B cell (primary cell): Measurements from ENCODE around the gene CCDC186. TPM values are rescaled to one million over a fixed set of nuclear protein-coding genes. Genes with fewer than 3 reads are reported as not detected.

Source experiments
- ATAC-seq: fragments of 200-7000 bp; cut with Tn5 transposase; one replicate; pipeline ENCODE4 v1.10.0; 2021; ENCODE audit warnings: low read depth, mild to moderate bottlenecking, moderate number of reproducible peaks, moderate library complexity
- CTCF ChIA-PET: fragments of 350-600 bp; sonication (Branson Sonifier 250); formaldehyde crosslinking; loops from one replicate; lab custom pipeline; 2021; ENCODE audit warnings: antibody characterized with exemption, inconsistent platforms; lab: Charles Lee
- POLR2A ChIA-PET: fragments of 350-600 bp; sonication (Branson Sonifier 250); formaldehyde crosslinking; loops from one replicate; lab custom pipeline; 2021; ENCODE audit warnings: antibody characterized with exemption; lab: Charles Lee
- DNase-seq: peaks from one replicate; pipeline ENCODE4 v3.0.0; 2013
- H2AFZ ChIP-seq: 2 replicates; pipeline ENCODE4 v1.6.1; 2012; ENCODE audit warnings: mild to moderate bottlenecking, low read depth, low read length; ENCODE audit not compliant: insufficient read depth, poor library complexity, severe bottlenecking
- H3K27ac ChIP-seq, 2 donors: 1 replicate in 1 of 2; 2 replicates in 1 of 2; pipeline ENCODE4 v1.5.1; 2012 to 2013; ENCODE audit warnings: low read length in 2 of 2, mild to moderate bottlenecking in 2 of 2, moderate library complexity in 1 of 2
- H3K27me3 ChIP-seq, 4 experiments: fragments of 200-600 bp in 1 of 4; sonication (generic) in 1 of 4; replicated peaks in 1 of 4; 1 replicate in 2 of 4; 2 replicates in 2 of 4; pipeline versions ENCODE4 v1.6.1 to v1.7.0; 2013 to 2016; ENCODE audit warnings: low read length in 3 of 4, mild to moderate bottlenecking in 2 of 4, mixed read lengths in 1 of 4, moderate library complexity in 1 of 4; ENCODE audit not compliant: insufficient read depth in 4 of 4, control insufficient read depth in 3 of 4; ENCODE audit errors: control extremely low read depth in 1 of 4
- H3K36me3 ChIP-seq, 2 experiments: replicated peaks in 1 of 2; 1 replicate in 1 of 2; 2 replicates in 1 of 2; pipeline versions ENCODE4 v1.6.1 to v1.7.1; 2013; ENCODE audit warnings: low read length in 1 of 2; ENCODE audit not compliant: insufficient read depth in 2 of 2, control insufficient read depth in 1 of 2; ENCODE audit errors: control extremely low read depth in 1 of 2, extremely low read depth in 1 of 2
- H3K4me1 ChIP-seq, 2 donors: fragments of 200-600 bp in 1 of 2; sonication (generic) in 1 of 2; 1 replicate in 1 of 2; 2 replicates in 1 of 2; pipeline versions ENCODE4 v1.5.1 to v1.6.1; 2013 to 2017; ENCODE audit warnings: low read length in 2 of 2; ENCODE audit not compliant: control insufficient read depth in 2 of 2, insufficient read depth in 2 of 2
- H3K4me2 ChIP-seq: replicated peaks from 2 replicates; pipeline ENCODE3; 2012; ENCODE audit warnings: mild to moderate bottlenecking, low read depth, low read length; ENCODE audit not compliant: poor library complexity, severe bottlenecking
- H3K4me3 ChIP-seq, 5 experiments: fragments of 200-600 bp in 1 of 5; sonication (generic) in 1 of 5; 1 replicate in 3 of 5; 2 replicates in 2 of 5; pipeline versions ENCODE4 v1.5.1 to v1.7.0; 2011 to 2016; ENCODE audit warnings: low read length in 4 of 5, mild to moderate bottlenecking in 4 of 5, low read depth in 2 of 5, control low read depth in 1 of 5, moderate library complexity in 1 of 5; ENCODE audit not compliant: insufficient read depth in 1 of 5; ENCODE audit errors: control extremely low read depth in 1 of 5, extremely low read depth in 1 of 5
- H3K79me2 ChIP-seq: fragments of 200-600 bp; sonication (generic); one replicate; pipeline ENCODE4 v1.6.0; 2016; ENCODE audit warnings: low read length; ENCODE audit not compliant: control insufficient read depth, insufficient read depth
- H3K9ac ChIP-seq: fragments of 200-600 bp; sonication (generic); 2 replicates; pipeline ENCODE4 v1.6.1; 2017; ENCODE audit warnings: mild to moderate bottlenecking, low read length, moderate library complexity
- H3K9me3 ChIP-seq, 3 donors: one replicate each; pipeline versions ENCODE4 v1.6.1 to v1.7.1; 2013; ENCODE audit warnings: low read length in 2 of 3; ENCODE audit not compliant: control insufficient read depth in 2 of 3, insufficient read depth in 1 of 3; ENCODE audit errors: control extremely low read depth in 1 of 3
- H4K20me1 ChIP-seq: 2 replicates; pipeline ENCODE4 v1.6.0; 2012; ENCODE audit warnings: mild to moderate bottlenecking, low read length; ENCODE audit not compliant: insufficient read depth, control insufficient read depth, poor library complexity, severe bottlenecking
- H3K27ac Mint-ChIP-seq: one replicate; pipeline ENCODE4 v1.8.0; 2021; ENCODE audit warnings: mixed read lengths
- H3K27me3 Mint-ChIP-seq: one replicate; pipeline ENCODE4 v1.8.0; 2021; ENCODE audit warnings: mixed read lengths
- H3K4me1 Mint-ChIP-seq: one replicate; pipeline ENCODE4 v1.8.0; 2021; ENCODE audit warnings: mixed read lengths
- H3K4me3 Mint-ChIP-seq: one replicate; pipeline ENCODE4 v1.8.0; 2021; ENCODE audit warnings: mixed read lengths
- H3K9me3 Mint-ChIP-seq: one replicate; pipeline ENCODE4 v1.8.0; 2022; ENCODE audit warnings: mixed read lengths; ENCODE audit not compliant: insufficient read depth
- EZH2 ChIP-seq: IDR thresholded peaks from 2 replicates; pipeline ENCODE4 v1.6.1; 2012; ENCODE audit warnings: borderline replicate concordance, low read depth, mild to moderate bottlenecking, moderate library complexity, low read length; ENCODE audit not compliant: insufficient read depth, poor library complexity, severe bottlenecking
- WGBS: methylation state at CpG from one replicate; pipeline ENCODE4 v1.1.5; 2013; ENCODE audit warnings: missing lambda C conversion rate; ENCODE audit not compliant: insufficient coverage; 5-methylcytosine and 5-hydroxymethylcytosine counted together
- intact Hi-C: fragments of 100-400 bp; cut with micrococcal nuclease; formaldehyde crosslinking; loops from one replicate; pipeline ENCODE4 v1.10.0; 2022
- polyA plus RNA-seq: library from polyadenylated mRNA; depleted of rRNA; stranded (reverse); fragments of >200 nt; gene quantifications from 2 replicates; pipeline ENCODE4 v1.2.3, GENCODE V29; 2012
- total RNA-seq, 2 donors: library from RNA; stranded (reverse); fragments of 120-200 nt in 1 of 2; gene quantifications; 1 replicate in 1 of 2; 2 replicates in 1 of 2; pipeline versions ENCODE4 v1.2.3 to v1.2.4, GENCODE V29; 2013 to 2022
- TF ChIP-seq, protein P1 (sequence below): fragments of 200-600 bp; IDR thresholded peaks from one replicate; pipeline ENCODE4 v1.8.0; 2022; ENCODE audit warnings: antibody characterized with exemption, mild to moderate bottlenecking

Gene CCDC186
- total and polyA plus RNA-seq, 2 donors (not counting 1 experiment from before 2014, with no cell fraction given): 8.0 to 33.8 TPM

GRCh38 chr10:114206902-114207301 is 32.9 kb upstream of the CCDC186 start:
- no peak overlapping the region for H3K4me3 Mint-ChIP-seq
- no peak overlapping the region for H3K9ac ChIP-seq
- H2AFZ ChIP-seq: no peak overlapping the region
- TF ChIP-seq, protein P1, sequence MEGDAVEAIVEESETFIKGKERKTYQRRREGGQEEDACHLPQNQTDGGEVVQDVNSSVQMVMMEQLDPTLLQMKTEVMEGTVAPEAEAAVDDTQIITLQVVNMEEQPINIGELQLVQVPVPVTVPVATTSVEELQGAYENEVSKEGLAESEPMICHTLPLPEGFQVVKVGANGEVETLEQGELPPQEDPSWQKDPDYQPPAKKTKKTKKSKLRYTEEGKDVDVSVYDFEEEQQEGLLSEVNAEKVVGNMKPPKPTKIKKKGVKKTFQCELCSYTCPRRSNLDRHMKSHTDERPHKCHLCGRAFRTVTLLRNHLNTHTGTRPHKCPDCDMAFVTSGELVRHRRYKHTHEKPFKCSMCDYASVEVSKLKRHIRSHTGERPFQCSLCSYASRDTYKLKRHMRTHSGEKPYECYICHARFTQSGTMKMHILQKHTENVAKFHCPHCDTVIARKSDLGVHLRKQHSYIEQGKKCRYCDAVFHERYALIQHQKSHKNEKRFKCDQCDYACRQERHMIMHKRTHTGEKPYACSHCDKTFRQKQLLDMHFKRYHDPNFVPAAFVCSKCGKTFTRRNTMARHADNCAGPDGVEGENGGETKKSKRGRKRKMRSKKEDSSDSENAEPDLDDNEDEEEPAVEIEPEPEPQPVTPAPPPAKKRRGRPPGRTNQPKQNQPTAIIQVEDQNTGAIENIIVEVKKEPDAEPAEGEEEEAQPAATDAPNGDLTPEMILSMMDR: no peak
- TF ChIP-seq EZH2: no peak
- H3K4me1 Mint-ChIP-seq: no peaks in the 10 kb centered on the region
- H3K4me1 ChIP-seq: no peaks in the 10 kb centered on the region
- ATAC-seq: no peak
- peaks cover 0 to 5% (median 0%) of the 10 kb centered on the region in 4 experiments for H3K27me3 ChIP-seq
- no peak overlapping the region for H3K4me3 ChIP-seq
- ChIA-PET POLR2A (no interaction called here), CTCF (no interaction called here)
- H4K20me1 ChIP-seq: no peaks in the 10 kb centered on the region
- H3K27ac Mint-ChIP-seq: no peak overlapping the region
- intact Hi-C loops: no loop called here
- no peaks in the 10 kb centered on the region for H3K9me3 Mint-ChIP-seq
- no peak for DNase-seq
- H3K9me3 ChIP-seq: no peaks in the 10 kb centered on the region
- no peaks in the 10 kb centered on the region for H3K36me3 ChIP-seq
- H3K4me2 ChIP-seq: no peak overlapping the region
- no peaks in the 10 kb centered on the region for H3K79me2 ChIP-seq
- WGBS: 90% methylated on average over 2 of the region's 2 CpGs
- H3K27ac ChIP-seq: no peak overlapping the region
- peaks cover 18% of the 10 kb centered on the region for H3K27me3 Mint-ChIP-seq

DNA sequence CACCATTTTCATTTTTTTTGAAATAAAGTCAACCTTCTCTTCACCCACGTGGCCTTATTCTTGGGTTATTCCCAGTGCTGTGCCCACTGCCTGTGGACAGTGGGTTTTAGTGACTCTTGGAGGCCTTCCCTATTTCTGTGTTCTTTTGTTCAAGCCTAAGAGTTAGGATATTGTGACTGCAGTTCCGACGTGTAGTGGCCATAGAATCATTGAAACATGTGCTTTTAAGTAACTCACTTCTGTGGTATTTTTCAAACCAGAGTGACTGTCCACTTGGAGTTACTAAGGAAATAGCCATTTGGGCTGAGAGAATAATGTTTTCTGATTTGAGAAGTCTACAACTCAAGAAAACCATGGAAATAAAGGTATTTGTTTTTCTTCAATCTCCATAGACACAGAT is 28.8 kb upstream of the CCDC186 start:
- Mint-ChIP-seq H3K27me3 (peaks cover 41% of the 10 kb centered on the region), H3K9me3 (no peaks in the 10 kb centered on the region), H3K4me1 (no peaks in the 10 kb centered on the region), H3K27ac (no peak overlapping the region), H3K4me3 (no peak overlapping the region)
- intact Hi-C loops: no loop called here
- Histone ChIP-seq H3K27me3 (peaks cover 0 to 5% (median 0%) of the 10 kb centered on the region in 4 experiments), H3K36me3 (no peaks in the 10 kb centered on the region), H2AFZ (no peak overlapping the region), H3K4me3 (no peak overlapping the region), H4K20me1 (no peaks in the 10 kb centered on the region), H3K4me1 (no peaks in the 10 kb centered on the region), H3K79me2 (no peaks in the 10 kb centered on the region), H3K9ac (no peak overlapping the region), H3K27ac (no peak overlapping the region), H3K4me2 (no peak overlapping the region), H3K9me3 (no peaks in the 10 kb centered on the region)
- TF ChIP-seq, protein P1: no peak
- TF ChIP-seq EZH2: no peak
- DNase-seq: no peak
- ChIA-PET CTCF (no interaction called here), POLR2A (no interaction called here)
- no CpG with 5 or more reads among the region's 3 CpGs for WGBS
- ATAC-seq: no peak
